Activated naive CD8-positive, alpha-beta T cell treated with anti-CD3 and anti-CD28 coated beads, Interleukin-2, amount 50 U/mL, for 24 hours (primary cell): ENCODE measurements around the gene KLHL42.

Source experiments
- ATAC-seq: fragments of 150-1000 bp; cut with Tn5 transposase; one replicate; pipeline ENCODE4 v1.10.0; 2021
- DNase-seq: peaks from one replicate; pipeline ENCODE4 v3.0.0; 2021
- H3K27ac Mint-ChIP-seq: one replicate; pipeline ENCODE4 v1.8.0; 2021; ENCODE audit warnings: mild to moderate bottlenecking, mixed read lengths
- H3K27me3 Mint-ChIP-seq: one replicate; pipeline ENCODE4 v1.8.0; 2021; ENCODE audit warnings: mixed read lengths
- H3K36me3 Mint-ChIP-seq: one replicate; pipeline ENCODE4 v1.8.0; 2021; ENCODE audit warnings: low read depth, mixed read lengths
- H3K4me1 Mint-ChIP-seq: one replicate; pipeline ENCODE4 v1.8.0; 2021; ENCODE audit warnings: mixed read lengths
- H3K4me3 Mint-ChIP-seq: one replicate; pipeline ENCODE4 v1.8.0; 2021; ENCODE audit warnings: mild to moderate bottlenecking, moderate library complexity, mixed read lengths
- H3K9me3 Mint-ChIP-seq: one replicate; pipeline ENCODE4 v1.8.0; 2021; ENCODE audit warnings: mixed read lengths

The KLHL42 gene

DNA sequence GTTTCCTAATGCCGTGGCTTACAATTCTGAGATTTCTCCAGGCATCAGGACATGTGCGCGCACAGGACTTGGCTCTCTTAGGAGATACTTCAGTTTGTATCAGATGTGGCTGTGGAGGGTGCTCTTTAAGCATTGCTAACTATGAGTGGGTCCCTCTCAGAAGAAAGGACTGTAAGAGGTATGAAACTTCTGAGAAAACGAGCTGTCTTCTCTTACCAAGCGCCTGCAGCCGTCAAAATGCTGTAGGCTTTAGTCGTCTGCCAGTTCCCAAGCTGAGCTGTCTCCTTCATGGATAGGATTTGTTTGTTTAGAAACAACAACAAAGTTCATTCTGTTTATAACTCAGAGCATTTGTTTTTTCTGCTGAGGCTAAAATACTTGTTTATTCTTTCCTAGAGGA, 16.1 kb downstream of the KLHL42 start:
- Mint-ChIP-seq H3K4me1 (peaks cover 18% of the 10 kb centered on the region), H3K9me3 (no peaks in the 10 kb centered on the region), H3K27ac (no peak overlapping the region), H3K36me3 (peaks cover 52% of the 10 kb centered on the region), H3K4me3 (no peak overlapping the region), H3K27me3 (no peaks in the 10 kb centered on the region)
- DNase-seq: no peak
- ATAC-seq: no peak

DNA sequence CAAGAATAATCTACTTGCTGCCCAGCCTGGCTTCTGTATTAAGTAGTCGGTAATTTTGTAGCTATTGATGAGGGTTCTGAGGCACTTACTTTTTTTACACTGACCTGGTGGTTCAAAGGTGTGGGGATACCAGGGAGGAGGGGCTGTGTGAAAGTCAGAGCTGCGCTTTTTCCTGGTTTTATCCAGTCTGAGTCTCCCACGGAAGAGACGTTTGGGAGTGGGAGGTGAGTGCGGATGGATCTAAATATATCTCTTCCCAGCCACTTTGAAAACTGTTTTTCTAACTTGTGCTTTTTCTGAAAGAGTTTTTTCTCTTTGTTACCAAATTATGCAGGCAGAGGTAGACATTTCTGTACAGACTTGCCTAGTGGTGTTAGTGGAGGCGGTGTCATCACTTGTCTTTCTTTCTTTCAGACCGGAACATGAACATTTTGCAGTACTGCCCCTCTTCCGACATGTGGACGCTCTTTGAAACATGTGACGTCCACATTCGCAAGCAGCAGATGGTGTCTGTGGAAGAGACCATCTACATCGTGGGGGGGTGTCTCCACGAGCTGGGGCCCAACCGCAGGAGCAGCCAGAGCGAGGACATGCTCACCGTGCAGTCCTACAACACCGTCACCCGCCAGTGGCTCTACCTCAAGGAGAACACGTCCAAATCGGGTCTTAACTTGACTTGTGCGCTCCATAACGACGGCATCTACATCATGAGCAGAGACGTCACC, 17.4 kb downstream of the KLHL42 start:
- no peak overlapping the region for H3K27ac Mint-ChIP-seq
- H3K4me3 Mint-ChIP-seq: no peak overlapping the region
- no peak for ATAC-seq
- H3K4me1 Mint-ChIP-seq: peaks cover 32% of the 10 kb centered on the region
- no peaks in the 10 kb centered on the region for H3K27me3 Mint-ChIP-seq
- DNase-seq: no peak
- no peaks in the 10 kb centered on the region for H3K9me3 Mint-ChIP-seq
- H3K36me3 Mint-ChIP-seq: peaks cover 41% of the 10 kb centered on the region

DNA sequence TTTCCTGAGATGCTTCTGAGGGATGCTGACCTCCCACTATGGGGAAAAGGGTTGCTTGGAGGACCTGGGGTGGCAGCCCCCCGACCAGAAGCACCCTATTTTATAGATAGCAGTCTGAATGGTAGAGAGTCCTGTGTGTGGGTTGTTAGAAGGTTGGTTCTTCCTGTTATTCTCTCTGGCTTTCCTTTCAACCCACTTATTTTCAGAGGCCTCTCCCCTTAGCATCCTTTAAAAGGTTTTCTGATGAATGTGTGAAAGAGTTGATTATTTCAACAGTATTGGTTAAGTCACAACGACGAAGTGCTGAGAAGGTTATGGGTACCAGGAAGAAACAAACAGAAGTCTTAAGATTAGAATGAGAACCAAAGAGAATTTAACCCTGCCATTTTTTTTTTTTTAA, 20.8 kb downstream of the KLHL42 start:
- H3K4me1 Mint-ChIP-seq: peaks cover 47% of the 10 kb centered on the region
- no peaks in the 10 kb centered on the region for H3K27me3 Mint-ChIP-seq

DNA sequence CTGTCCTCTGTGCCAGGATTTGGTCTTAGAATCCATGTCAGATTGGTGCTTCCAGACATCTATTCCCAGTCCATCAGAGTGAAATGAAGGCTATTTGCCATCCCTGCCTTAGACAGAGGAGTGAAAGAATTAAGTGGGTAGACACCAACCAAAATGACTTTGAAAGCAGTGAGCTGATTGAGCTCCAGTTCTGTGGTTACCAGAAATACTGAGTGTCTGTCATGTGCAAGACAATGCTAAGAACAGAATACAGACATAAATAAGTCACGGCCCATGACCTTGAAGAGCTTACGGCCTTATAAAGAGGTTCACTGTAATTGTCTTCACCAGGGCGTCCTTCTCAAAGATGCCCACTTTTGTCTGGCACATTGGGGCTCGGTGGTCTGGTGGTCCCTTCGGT, 21.6 kb downstream of the KLHL42 start:
- H3K9me3 Mint-ChIP-seq: no peaks in the 10 kb centered on the region
- DNase-seq: no peak
- H3K27ac Mint-ChIP-seq: peak overlapping the region; percentile 76
- peaks cover 27% of the 10 kb centered on the region for H3K36me3 Mint-ChIP-seq
- H3K4me1 Mint-ChIP-seq: peaks cover 56% of the 10 kb centered on the region
- peak; percentile 26 for ATAC-seq
- no peak overlapping the region for H3K4me3 Mint-ChIP-seq
- no peaks in the 10 kb centered on the region for H3K27me3 Mint-ChIP-seq

More for the DNA sequence above, 20.8 kb downstream of the KLHL42 start:
- DNase-seq (no peak), ATAC-seq (peak; percentile 43)
- Mint-ChIP-seq H3K36me3 (peaks cover 30% of the 10 kb centered on the region), H3K9me3 (no peaks in the 10 kb centered on the region), H3K27ac (peak overlapping the region; percentile 76), H3K4me3 (peak overlapping the region; percentile 13)

- Mint-ChIP-seq H3K36me3 (peaks cover 18% of the 10 kb centered on the region), H3K27ac (peak overlapping the region; percentile 86), H3K4me3 (no peak overlapping the region), H3K9me3 (no peaks in the 10 kb centered on the region), H3K4me1 (peaks cover 64% of the 10 kb centered on the region), H3K27me3 (no peaks in the 10 kb centered on the region)
- ATAC-seq (peak; percentile 74), DNase-seq (no peak)
Observed at GRCh38 chr12:27802511-27802910, 22.5 kb downstream of the KLHL42 start.

- peaks cover 68% of the 10 kb centered on the region for H3K4me1 Mint-ChIP-seq
- H3K36me3 Mint-ChIP-seq: peaks cover 14% of the 10 kb centered on the region
- H3K9me3 Mint-ChIP-seq: no peaks in the 10 kb centered on the region
- no peak overlapping the region for H3K4me3 Mint-ChIP-seq
- DNase-seq (no peak), ATAC-seq (no peak)
- H3K27me3 Mint-ChIP-seq: no peaks in the 10 kb centered on the region
- peak overlapping the region; percentile 86 for H3K27ac Mint-ChIP-seq
Observed at GRCh38 chr12:27802936-27803335, 22.9 kb downstream of the KLHL42 start.

GRCh38 chr12:27805238-27805637, 25.2 kb downstream of the KLHL42 start:
- no peak for ATAC-seq
- H3K4me1 Mint-ChIP-seq: peaks cover 63% of the 10 kb centered on the region
- no peak overlapping the region for H3K27ac Mint-ChIP-seq
- H3K4me3 Mint-ChIP-seq: no peak overlapping the region
- DNase-seq: no peak
- H3K27me3 Mint-ChIP-seq: peaks cover 5% of the 10 kb centered on the region
- no peaks in the 10 kb centered on the region for H3K9me3 Mint-ChIP-seq
- peaks cover 5% of the 10 kb centered on the region for H3K36me3 Mint-ChIP-seq

DNA sequence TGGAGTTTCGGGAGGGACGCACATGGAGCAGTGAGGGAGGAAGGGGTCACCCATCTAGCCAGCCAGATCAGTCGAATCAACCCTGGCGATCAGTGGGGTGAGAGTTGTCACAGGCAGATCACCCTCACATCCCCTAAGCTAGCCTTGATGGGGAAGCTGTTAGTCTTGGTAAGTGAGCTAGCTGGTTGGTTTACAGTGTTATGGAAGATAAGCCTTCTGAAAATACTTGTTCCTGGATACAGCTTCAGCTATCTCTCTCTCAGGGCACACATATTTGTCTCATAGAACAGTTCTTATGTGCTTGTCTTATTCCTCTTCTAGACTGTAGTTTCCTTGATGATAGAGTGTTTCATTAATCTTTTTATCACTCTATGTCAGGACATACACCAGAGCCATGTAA, 26.2 kb downstream of the KLHL42 start:
- H3K27ac Mint-ChIP-seq: peak overlapping the region; percentile 65
- H3K36me3 Mint-ChIP-seq: no peaks in the 10 kb centered on the region
- DNase-seq (no peak), ATAC-seq (no peak)
- H3K4me1 Mint-ChIP-seq: peaks cover 53% of the 10 kb centered on the region
- no peak overlapping the region for H3K4me3 Mint-ChIP-seq
- H3K9me3 Mint-ChIP-seq: no peaks in the 10 kb centered on the region
- peaks cover 5% of the 10 kb centered on the region for H3K27me3 Mint-ChIP-seq

- peak overlapping the region; percentile 65 for H3K4me3 Mint-ChIP-seq
- no peaks in the 10 kb centered on the region for H3K9me3 Mint-ChIP-seq
- peaks cover 44% of the 10 kb centered on the region for H3K4me1 Mint-ChIP-seq
- peak; percentile 32 for DNase-seq
- ATAC-seq: peak; percentile 64
- peak overlapping the region; percentile 65 for H3K27ac Mint-ChIP-seq
- H3K27me3 Mint-ChIP-seq: peaks cover 9% of the 10 kb centered on the region
- H3K36me3 Mint-ChIP-seq: no peaks in the 10 kb centered on the region
Observed at GRCh38 chr12:27807063-27807703, 27.1 kb downstream of the KLHL42 start.

DNA sequence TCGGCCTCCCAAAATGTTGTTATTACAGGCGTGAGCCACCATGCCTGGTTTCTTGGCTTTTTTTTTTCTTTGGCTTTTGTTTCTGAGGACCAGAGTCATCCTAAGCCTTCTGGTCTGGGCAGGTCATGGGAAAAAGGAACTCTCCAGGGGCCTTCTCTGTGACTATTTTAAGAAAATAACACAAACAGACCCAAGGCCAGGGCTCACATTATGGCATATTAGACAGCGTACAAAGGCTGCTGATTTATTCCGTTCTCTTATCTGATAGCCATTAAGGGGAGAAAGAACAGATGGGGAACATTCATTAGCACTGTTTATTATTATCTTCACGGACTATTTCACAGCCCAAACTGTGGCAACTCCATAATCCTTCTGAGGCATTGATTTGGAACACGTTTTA, 28.8 kb downstream of the KLHL42 start:
- Mint-ChIP-seq H3K27ac (no peak overlapping the region), H3K4me1 (peaks cover 31% of the 10 kb centered on the region), H3K27me3 (peaks cover 9% of the 10 kb centered on the region), H3K36me3 (no peaks in the 10 kb centered on the region), H3K4me3 (no peak overlapping the region), H3K9me3 (no peaks in the 10 kb centered on the region)
- DNase-seq: no peak
- ATAC-seq: no peak

GRCh38 chr12:27810756-27811155, 30.7 kb downstream of the KLHL42 start:
- H3K4me3 Mint-ChIP-seq: no peak overlapping the region
- DNase-seq (no peak), ATAC-seq (no peak)
- H3K27me3 Mint-ChIP-seq: peaks cover 11% of the 10 kb centered on the region
- H3K9me3 Mint-ChIP-seq: no peaks in the 10 kb centered on the region
- no peaks in the 10 kb centered on the region for H3K36me3 Mint-ChIP-seq
- no peak overlapping the region for H3K27ac Mint-ChIP-seq
- peaks cover 36% of the 10 kb centered on the region for H3K4me1 Mint-ChIP-seq

- H3K9me3 Mint-ChIP-seq: no peaks in the 10 kb centered on the region
Observed at GRCh38 chr12:27812502-27812901, 32.5 kb downstream of the KLHL42 start.

GRCh38 chr12:27814411-27814810, 34.4 kb downstream of the KLHL42 start:
- Mint-ChIP-seq H3K36me3 (no peaks in the 10 kb centered on the region), H3K27me3 (peaks cover 16% of the 10 kb centered on the region), H3K9me3 (no peaks in the 10 kb centered on the region), H3K4me3 (no peak overlapping the region), H3K27ac (no peak overlapping the region), H3K4me1 (peaks cover 24% of the 10 kb centered on the region)
- ATAC-seq (no peak), DNase-seq (no peak)

More at GRCh38 chr12:27812502-27812901, 32.5 kb downstream of the KLHL42 start:
- DNase-seq: no peak
- Mint-ChIP-seq H3K27ac (no peak overlapping the region), H3K36me3 (no peaks in the 10 kb centered on the region), H3K4me3 (no peak overlapping the region), H3K4me1 (peaks cover 28% of the 10 kb centered on the region), H3K27me3 (peaks cover 15% of the 10 kb centered on the region)
- no peak for ATAC-seq

- Mint-ChIP-seq H3K27ac (no peak overlapping the region), H3K9me3 (no peaks in the 10 kb centered on the region), H3K36me3 (no peaks in the 10 kb centered on the region), H3K4me1 (peaks cover 24% of the 10 kb centered on the region), H3K4me3 (no peak overlapping the region), H3K27me3 (peaks cover 20% of the 10 kb centered on the region)
- no peak for ATAC-seq
- DNase-seq: no peak
Observed at GRCh38 chr12:27814851-27815591, 35.0 kb downstream of the KLHL42 start.

DNA sequence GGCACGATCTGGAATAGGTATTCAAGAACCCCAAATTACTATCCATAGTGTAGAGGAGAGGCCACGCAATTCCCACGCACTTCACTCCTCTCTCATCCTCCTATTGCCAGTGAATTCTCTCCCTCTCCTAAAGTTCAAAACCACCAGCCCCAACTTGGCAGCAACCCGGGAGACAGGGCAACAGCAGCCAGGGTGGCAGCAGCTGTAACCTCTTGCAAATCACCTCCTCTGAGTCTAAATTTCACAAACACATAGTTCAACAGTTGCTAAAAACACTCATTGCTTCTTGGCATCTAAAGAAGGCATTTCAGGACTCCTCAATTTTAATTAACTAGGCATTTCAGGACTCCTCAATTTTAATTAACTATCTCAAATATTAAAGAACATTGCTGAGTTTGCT, 37.7 kb downstream of the KLHL42 start:
- H3K27ac Mint-ChIP-seq: no peak overlapping the region
- peaks cover 42% of the 10 kb centered on the region for H3K4me1 Mint-ChIP-seq
- H3K36me3 Mint-ChIP-seq: no peaks in the 10 kb centered on the region
- DNase-seq (no peak), ATAC-seq (no peak)
- H3K9me3 Mint-ChIP-seq: no peaks in the 10 kb centered on the region
- H3K27me3 Mint-ChIP-seq: peaks cover 16% of the 10 kb centered on the region
- no peak overlapping the region for H3K4me3 Mint-ChIP-seq
